Stomach (tissue), 9 donors: ENCODE results near the gene ANTXR1. TPM values are rescaled to one million over a fixed set of nuclear protein-coding genes. Genes with fewer than 3 reads are reported as not detected.

ENCODE experiments used
- DNase-seq, 2 donors: peaks; one replicate each; pipeline versions ENCODE4 v3.0.0 to v3.0.0-alpha.2; 2013 to 2019
- H3K27ac ChIP-seq, 5 donors: fragments of 200-600 bp in 4 of 5; sonication (generic) in 4 of 5; one replicate each; pipeline ENCODE4 v1.5.1; 2013 to 2019; ENCODE audit warnings: mild to moderate bottlenecking in 1 of 5, moderate library complexity in 1 of 5
- H3K27me3 ChIP-seq, 3 donors: fragments of 200-600 bp; sonication (generic); one replicate each; pipeline ENCODE4 v1.5.1; 2017 to 2019; ENCODE audit warnings: mixed run types in 1 of 3
- H3K36me3 ChIP-seq, 4 donors: fragments of 200-600 bp; sonication (generic); 1 replicate in 3 of 4; 2 replicates in 1 of 4; pipeline ENCODE4 v1.5.1; 2016 to 2019
- H3K4me1 ChIP-seq, 4 donors: fragments of 200-600 bp; sonication (generic); one replicate each; pipeline ENCODE4 v1.5.1; 2016 to 2019
- H3K4me3 ChIP-seq, 4 donors: fragments of 200-600 bp; sonication (generic) in 3 of 4; one replicate each; pipeline ENCODE4 v1.5.1; 2016 to 2019; ENCODE audit warnings: mild to moderate bottlenecking in 1 of 4
- H3K9me3 ChIP-seq, 4 donors: fragments of 200-600 bp; sonication (generic); one replicate each; pipeline ENCODE4 v1.5.1; 2016 to 2019
- EP300 ChIP-seq: sonication (generic); formaldehyde crosslinking; IDR thresholded peaks from one replicate; pipeline ENCODE4 v1.6.1; 2017; ENCODE audit warnings: antibody characterized with exemption
- POLR2A ChIP-seq, 4 donors: fragments of 450-650 bp; IDR thresholded peaks; one replicate each; pipeline ENCODE4 v1.6.1; 2016; ENCODE audit warnings: antibody characterized with exemption in 4 of 4, control low read depth in 2 of 4, mild to moderate bottlenecking in 1 of 4, moderate library complexity in 1 of 4
- POLR2AphosphoS5 ChIP-seq, 3 donors: sonication (generic); formaldehyde crosslinking; IDR thresholded peaks; one replicate each; pipeline ENCODE4 v1.6.1; 2016; ENCODE audit warnings: antibody characterized with exemption in 3 of 3
- WGBS, 5 donors: extraction: QIAGEN DNeasy Blood & Tissue Kit in 3 of 5; methylation state at CpG; one replicate each; pipeline versions ENCODE4 v1.1.5 to v1.1.7; 2013 to 2018; 5-methylcytosine and 5-hydroxymethylcytosine counted together
- intact Hi-C: fragments of 100-400 bp; cut with DNase I; formaldehyde crosslinking; loops from one replicate; pipeline ENCODE4 v1.15.1; 2023; ENCODE audit warnings: low total_unique reads
- polyA plus RNA-seq, 3 donors: library from polyadenylated mRNA; stranded (reverse); fragments of 200-250 nt; gene quantifications; one replicate each; pipeline ENCODE4 v1.2.3, GENCODE V29; 2013
- total RNA-seq, 5 donors: library from RNA; depleted of rRNA; stranded (reverse); fragments of >200 nt; gene quantifications; one replicate each; pipeline versions ENCODE4 v1.1.0 to v1.2.3, GENCODE V29; 2014 to 2016
- TF ChIP-seq, protein P1 (sequence below), 7 experiments: fragments of 450-650 bp in 4 of 7; fragments of 200-600 bp in 3 of 7; sonication (generic) in 3 of 7; IDR thresholded peaks; one replicate each; pipeline ENCODE4 v1.5.1; 2016 to 2019; ENCODE audit warnings: antibody characterized with exemption in 7 of 7, control low read depth in 2 of 7, mild to moderate bottlenecking in 1 of 7
- donor health status: healthy with polysubstance abuse.
- donor health status: Bipolar disorder and iron deficiency.
- donor health status: healthy.

Gene ANTXR1
- total and polyA plus RNA-seq, 8 donors = 5.8 to 32.5 (median 13.7) TPM

DNA sequence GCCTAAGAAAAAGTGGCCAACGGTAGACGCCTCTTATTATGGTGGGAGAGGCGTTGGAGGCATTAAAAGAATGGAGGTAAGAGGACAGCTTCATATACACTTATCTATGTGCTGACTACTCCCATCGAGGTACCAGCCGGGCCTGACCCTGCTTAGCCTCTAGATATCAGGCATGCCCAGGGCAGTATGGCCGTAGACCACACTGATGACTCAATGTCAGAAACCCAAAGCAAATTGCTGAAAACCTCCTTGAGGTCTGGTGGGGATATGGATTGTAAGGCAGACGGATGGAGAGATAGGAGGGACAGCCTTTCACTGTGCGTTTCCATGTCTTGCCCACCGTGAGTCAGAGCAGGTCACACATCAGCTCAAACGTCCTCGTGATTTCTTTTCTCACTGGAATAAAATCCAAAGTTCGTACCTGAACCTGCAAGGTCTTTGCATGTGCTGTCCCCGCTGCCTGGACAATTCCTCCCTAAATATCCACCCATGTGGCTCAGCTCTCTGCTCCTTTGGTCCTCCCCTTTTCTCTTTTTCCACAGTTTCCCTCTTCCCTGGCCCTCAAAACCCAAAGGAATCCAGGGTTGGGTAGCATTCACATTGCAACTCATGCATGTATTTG lies 168.9 kb downstream of the ANTXR1 start:
- Histone ChIP-seq H3K27me3 (no peaks in the 10 kb centered on the region), H3K27ac (no peak overlapping the region), H3K4me3 (no peak overlapping the region), H3K9me3 (no peaks in the 10 kb centered on the region), H3K36me3 (peaks cover 0 to 43% (median 27%) of the 10 kb centered on the region in 4 donors), H3K4me1 (peaks cover 0 to 18% (median 6%) of the 10 kb centered on the region in 4 donors)
- intact Hi-C loops = no loop called here
- WGBS, 5 donors = 89 to 95% (median 94%) methylated on average over 13 of the region's 13 CpGs
- no peak for DNase-seq
- TF ChIP-seq POLR2AphosphoS5 (IDR thresholded peaks at IDR 0.05) = no peak
- TF ChIP-seq POLR2A (IDR thresholded peaks at IDR 0.05) = no peak
- TF ChIP-seq EP300 = no peak
- TF ChIP-seq, protein P1, sequence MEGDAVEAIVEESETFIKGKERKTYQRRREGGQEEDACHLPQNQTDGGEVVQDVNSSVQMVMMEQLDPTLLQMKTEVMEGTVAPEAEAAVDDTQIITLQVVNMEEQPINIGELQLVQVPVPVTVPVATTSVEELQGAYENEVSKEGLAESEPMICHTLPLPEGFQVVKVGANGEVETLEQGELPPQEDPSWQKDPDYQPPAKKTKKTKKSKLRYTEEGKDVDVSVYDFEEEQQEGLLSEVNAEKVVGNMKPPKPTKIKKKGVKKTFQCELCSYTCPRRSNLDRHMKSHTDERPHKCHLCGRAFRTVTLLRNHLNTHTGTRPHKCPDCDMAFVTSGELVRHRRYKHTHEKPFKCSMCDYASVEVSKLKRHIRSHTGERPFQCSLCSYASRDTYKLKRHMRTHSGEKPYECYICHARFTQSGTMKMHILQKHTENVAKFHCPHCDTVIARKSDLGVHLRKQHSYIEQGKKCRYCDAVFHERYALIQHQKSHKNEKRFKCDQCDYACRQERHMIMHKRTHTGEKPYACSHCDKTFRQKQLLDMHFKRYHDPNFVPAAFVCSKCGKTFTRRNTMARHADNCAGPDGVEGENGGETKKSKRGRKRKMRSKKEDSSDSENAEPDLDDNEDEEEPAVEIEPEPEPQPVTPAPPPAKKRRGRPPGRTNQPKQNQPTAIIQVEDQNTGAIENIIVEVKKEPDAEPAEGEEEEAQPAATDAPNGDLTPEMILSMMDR (IDR thresholded peaks at IDR 0.05) = no peak

DNA sequence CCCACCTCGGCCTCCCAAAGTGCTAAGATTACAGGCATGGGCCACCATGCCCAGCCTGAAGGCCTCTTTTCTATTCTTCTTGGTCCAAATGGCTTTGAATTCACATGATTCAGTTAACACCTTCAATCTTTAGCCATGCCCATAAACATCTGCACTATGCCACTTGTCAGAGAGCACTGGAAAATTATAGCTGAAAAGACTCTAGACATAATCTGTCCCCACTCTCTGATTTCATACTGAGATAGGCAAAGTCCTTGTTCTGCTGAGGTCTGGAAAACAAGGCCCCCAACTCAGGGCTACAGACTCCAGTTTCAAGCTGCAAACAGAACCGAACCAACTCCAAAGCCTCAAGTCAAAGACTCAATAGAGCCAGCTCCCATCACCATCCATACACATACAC lies 170.7 kb downstream of the ANTXR1 start:
- Histone ChIP-seq H3K36me3 (peaks cover 0 to 45% (median 27%) of the 10 kb centered on the region in 4 donors), H3K27ac (no peak overlapping the region), H3K9me3 (no peaks in the 10 kb centered on the region), H3K4me1 (peaks cover 0 to under 1% (median 0%) of the 10 kb centered on the region in 4 donors), H3K27me3 (no peaks in the 10 kb centered on the region), H3K4me3 (no peak overlapping the region)
- intact Hi-C loops = no loop called here
- TF ChIP-seq, protein P1 (IDR thresholded peaks at IDR 0.05) = no peak
- no peak for TF ChIP-seq POLR2A (IDR thresholded peaks at IDR 0.05)
- 86 to 98% (median 94%) methylated on average over 2 of the region's 2 CpGs for WGBS, 5 donors
- DNase-seq = no peak

DNA sequence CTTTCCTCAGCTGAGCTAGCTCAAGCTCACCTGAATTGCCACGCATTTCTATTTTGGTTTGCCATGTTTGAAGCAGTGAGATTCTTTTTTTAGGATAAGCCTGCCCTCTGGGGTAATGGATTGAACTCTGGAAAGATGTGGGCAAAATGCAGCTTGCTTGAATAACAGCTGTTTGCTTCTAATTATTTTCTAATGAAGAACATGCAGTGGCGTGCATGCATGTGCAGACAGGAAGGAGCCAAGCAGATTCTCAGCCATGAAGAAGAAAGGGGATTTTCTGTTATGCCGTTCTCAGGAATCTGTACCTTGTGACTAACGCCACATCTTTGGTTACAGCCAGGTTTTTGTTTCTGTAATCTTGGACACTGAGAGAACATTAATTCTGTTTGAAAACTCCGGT lies 171.2 kb downstream of the ANTXR1 start:
- no peak for DNase-seq
- WGBS, 5 donors = 81 to 94% (median 92%) methylated on average over 5 of the region's 5 CpGs
- no peak overlapping the region for H3K4me3 ChIP-seq
- H3K27me3 ChIP-seq = no peaks in the 10 kb centered on the region
- no peaks in the 10 kb centered on the region for H3K4me1 ChIP-seq
- intact Hi-C loops = no loop called here
- H3K27ac ChIP-seq = no peak overlapping the region
- no peaks in the 10 kb centered on the region for H3K9me3 ChIP-seq
- no peak for TF ChIP-seq POLR2A (IDR thresholded peaks at IDR 0.05)
- peaks cover 0 to 45% (median 27%) of the 10 kb centered on the region in 4 donors for H3K36me3 ChIP-seq

DNA sequence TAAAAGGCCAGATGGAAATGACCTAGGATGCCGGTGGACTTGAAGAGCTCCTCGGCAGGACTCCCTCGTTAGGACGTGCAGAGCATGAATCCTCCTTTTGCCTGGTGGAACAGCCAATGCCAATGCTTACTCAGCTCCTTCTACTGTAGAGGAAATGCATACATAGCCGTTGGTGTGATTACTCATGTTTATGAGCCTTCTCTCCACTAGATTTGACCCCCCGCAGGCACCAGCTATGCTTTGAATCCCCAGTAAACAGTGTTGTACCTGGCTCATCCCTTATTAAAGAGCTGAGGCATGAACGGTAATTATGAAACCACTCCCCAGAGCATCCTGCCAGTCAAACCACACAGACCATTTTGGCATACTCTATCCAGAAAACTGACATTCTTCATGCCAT lies 172.8 kb downstream of the ANTXR1 start:
- H3K27ac ChIP-seq = no peak overlapping the region

More for the DNA sequence above, 172.8 kb downstream of the ANTXR1 start:
- WGBS, 5 donors = 79 to 89% (median 84%) methylated on average over 7 of the region's 7 CpGs
- H3K9me3 ChIP-seq = no peaks in the 10 kb centered on the region
- no peak overlapping the region for H3K4me3 ChIP-seq
- H3K27me3 ChIP-seq = no peaks in the 10 kb centered on the region
- peaks cover 0 to 4% (median 0%) of the 10 kb centered on the region in 4 donors for H3K4me1 ChIP-seq
- peaks cover 0 to 45% (median 27%) of the 10 kb centered on the region in 4 donors for H3K36me3 ChIP-seq
- no peak for DNase-seq
- intact Hi-C loops = no loop called here
- TF ChIP-seq EP300 = no peak
- TF ChIP-seq POLR2A (IDR thresholded peaks at IDR 0.05) = no peak
- TF ChIP-seq POLR2AphosphoS5 (IDR thresholded peaks at IDR 0.05) = no peak
- TF ChIP-seq, protein P1 (IDR thresholded peaks at IDR 0.05) = no peak
